Erythroblast (primary cell): Measurements from ENCODE around the gene TSHZ3.

Experiments used
- GATA1 ChIP-seq: IDR thresholded peaks from 2 replicates; pipeline ENCODE4 v1.6.1; 2011; ENCODE audit warnings: low read depth, mild to moderate bottlenecking, control low read depth, low read length, moderate library complexity
- POLR2A ChIP-seq: IDR thresholded peaks from 2 replicates; pipeline ENCODE4 v1.6.1; 2011; ENCODE audit warnings: mild to moderate bottlenecking, low read length

DNA sequence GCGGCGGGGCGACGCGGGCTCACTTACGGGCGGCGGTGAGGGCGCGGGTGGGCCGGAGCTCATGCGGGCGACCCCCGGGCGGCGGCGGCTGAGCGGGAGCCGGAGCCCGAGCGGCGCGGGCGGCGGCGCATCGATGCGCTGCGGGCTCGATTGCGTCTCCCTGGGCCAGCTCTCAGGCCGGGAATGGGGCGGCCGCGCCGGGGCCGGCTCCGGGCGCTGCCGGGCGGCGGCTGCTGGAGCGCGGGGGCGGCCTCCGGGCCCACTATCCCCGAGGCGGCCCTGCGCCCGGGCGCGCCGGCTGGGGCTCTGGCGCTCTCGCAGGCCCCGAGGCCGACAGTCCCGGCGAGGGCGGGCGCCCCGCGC lies 1.4 kb upstream of the TSHZ3 start:
- TF ChIP-seq POLR2A, result no peak
- TF ChIP-seq GATA1, result no peak
